Activated CD8-positive, alpha-beta memory T cell treated with anti-CD3 and anti-CD28 coated beads, Interleukin-2, amount 50 U/mL, for 24 hours (primary cell): ENCODE results near the gene LDB2.

ENCODE experiments used
- DNase-seq: peaks from one replicate; pipeline ENCODE4 v3.0.0-alpha.2; 2020; ENCODE audit errors: extremely low read depth

The LDB2 gene

DNA sequence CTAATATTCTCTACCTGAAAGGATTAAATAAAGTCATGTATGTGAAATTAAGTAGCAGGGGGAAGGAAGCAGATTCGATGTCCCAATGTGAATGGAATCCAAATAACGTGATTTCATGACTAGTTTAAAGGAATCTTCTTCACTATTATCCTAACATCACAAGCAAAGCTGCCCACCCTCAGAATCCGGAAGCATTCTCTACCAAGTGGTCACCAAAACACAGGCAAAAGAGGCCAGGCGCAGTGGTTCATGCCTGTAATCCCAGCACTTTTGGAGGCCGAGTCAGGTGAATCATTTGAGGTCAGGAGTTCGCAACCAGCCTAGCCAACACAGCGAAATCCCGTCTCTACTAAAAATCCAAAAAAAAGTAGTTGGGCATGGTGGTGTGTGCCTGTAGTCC lies 212.9 kb downstream of the LDB2 start:
- DNase-seq, result no peak

DNA sequence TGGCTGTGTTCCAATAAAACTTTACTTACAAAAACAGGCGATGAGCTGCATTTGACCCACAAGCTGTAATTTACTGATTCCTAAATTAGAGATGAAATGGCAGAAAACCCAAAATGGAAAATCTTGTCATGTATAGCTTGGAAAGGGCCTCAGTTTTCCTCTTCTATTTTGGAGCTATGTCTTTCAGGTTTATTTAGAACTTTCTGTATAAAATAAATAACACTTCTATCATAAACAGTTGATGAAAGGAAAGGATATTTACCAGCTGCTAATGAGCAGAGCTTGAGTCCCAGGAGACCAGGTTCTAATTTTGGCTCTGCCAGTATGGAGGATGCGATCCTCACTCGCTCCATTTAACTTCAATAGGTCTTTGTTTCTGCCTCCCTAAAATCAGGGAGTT lies 213.5 kb downstream of the LDB2 start:
- DNase-seq, result no peak

DNA sequence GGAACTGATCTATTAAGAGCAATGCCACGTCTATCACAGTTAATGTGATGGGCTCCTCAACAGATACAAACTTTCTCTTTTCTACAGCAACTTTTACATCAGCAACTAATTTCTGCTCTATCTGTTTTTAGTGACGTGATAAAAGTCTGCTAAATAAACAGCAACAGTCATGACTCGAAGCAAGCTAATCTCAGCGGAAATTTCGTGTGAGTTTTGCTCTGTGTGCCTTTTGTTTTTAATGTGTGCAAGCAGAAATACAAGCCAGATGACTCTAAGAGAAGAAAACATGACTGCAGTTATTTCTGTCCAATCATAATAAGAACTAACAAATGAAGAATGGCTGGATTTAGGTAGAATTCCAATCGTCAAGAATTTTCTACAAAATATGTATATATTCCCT lies 214.3 kb downstream of the LDB2 start:
- no peak for DNase-seq

DNA sequence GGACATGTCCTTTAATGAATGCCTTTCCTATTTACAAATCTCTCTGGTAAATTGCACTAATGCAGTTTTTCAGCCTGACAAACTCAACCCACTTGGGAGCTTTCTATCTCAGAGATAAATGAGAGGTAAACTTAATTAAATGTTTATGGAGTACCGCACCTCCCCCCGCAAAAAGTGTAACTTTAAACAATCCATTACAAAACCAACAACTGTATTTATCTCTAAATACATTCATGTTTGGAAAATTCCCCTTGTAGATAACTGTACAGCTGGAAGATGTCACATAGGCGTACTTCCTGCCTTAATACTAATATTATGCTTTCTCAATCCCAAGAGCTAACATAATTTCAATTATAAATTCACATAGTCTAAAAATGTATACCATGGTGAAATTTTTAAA lies 215.5 kb downstream of the LDB2 start:
- no peak for DNase-seq

DNA sequence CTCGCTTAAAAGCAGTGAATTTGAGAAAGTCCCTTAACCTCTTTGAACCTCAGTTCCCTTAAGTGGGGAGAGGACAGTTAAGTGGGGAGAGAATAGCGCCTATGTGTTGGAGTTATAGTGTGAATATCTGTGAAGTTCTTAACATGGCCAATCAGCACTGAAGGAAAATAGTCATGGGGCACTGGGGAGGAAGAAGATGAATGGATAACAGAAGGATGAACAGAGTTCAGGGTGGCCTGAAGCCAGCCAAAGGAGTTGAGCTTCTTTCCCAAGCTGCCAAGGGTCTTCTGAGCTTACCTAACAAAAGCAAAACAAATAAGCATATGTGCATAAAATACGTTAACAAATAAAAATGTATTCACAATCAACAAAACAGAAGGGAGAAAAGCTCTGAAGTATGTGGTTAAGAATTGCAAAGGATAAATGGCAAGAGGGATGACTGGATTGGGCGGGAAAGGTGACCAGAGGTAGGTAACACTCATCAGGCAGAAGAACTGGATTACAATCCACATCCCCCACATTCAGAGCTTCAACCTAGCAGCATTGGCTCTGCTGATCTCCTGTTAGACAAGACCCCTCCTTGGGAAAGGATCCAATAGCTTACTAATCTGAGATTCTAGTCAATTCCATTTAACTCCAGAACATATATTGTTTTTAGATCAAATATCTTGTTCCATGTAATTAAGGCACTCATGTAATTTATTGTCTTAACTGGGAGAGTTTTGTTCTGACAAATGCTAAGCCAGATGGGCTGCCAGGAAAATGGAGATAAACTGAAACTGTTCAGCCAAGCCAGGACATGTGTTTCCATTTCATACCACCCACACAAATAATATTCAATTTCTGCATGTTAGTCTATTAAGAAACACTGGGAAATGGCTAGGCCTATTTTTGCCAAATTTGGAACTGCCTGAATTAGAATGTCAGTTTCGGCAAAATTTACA lies 221.2 kb downstream of the LDB2 start:
- DNase-seq, result no peak

DNA sequence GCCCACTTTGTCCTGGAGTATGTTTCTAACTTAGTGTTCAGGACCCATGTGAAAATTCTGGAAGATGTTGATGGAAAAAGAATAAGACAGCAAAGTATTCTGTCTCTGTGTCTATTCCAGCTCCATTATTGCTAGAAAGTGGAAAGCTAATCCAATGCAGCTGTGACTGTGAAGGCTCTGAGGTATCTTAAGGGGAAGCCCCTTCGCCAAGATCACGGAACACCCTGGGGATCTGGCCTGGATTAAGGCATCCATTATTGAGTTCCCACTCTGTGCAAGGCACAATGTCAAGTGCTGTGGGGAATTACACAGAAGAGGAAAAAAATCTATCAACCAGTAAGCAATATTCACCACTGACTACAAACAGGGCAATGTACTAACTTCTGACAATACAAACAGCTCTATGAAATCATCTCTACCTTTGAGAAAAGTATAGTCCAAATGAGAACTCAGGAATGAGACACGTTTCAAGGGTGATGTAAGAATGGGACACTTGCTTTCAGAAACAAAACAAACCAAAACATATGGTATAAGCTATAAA lies 222.1 kb downstream of the LDB2 start:
- no peak for DNase-seq

DNA sequence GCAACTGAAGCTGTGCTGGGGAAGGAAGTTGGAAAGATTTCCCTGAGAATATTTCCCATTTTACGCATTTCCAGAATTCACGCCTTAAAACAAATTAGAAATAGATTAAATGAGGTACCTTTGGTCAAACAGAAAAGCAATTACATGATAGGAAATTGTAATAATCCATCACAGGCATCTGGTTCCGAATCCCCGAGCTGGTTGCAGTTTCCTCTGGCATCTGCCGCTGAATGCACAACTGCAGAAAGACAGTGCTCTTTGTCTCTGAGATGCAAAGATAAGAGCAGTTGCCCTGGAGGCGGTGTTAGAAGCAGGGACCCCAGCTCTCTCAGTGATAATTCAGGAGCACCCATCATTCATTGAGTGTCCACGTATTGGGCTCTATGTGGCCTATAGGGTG lies 224.4 kb downstream of the LDB2 start:
- DNase-seq, result no peak

DNA sequence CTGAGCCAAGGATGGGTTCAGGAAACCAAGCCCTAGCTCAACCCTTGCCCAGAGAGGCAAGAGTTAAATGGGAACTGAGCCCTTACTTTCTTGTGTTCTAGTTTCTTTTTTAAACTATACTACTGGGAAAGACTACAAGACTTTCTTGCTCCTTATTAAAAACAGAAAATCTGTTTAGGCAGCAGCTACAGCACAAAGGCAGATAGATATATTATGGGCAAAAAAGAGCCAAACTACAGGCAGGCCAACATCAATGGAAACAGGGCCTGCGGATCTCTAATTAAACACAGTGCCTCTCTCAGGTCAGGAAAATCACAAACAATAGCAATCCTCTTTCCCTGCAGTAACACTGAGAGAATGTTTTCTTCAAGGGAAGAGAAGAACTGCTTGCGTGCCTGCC lies 226.0 kb downstream of the LDB2 start:
- DNase-seq, result no peak

DNA sequence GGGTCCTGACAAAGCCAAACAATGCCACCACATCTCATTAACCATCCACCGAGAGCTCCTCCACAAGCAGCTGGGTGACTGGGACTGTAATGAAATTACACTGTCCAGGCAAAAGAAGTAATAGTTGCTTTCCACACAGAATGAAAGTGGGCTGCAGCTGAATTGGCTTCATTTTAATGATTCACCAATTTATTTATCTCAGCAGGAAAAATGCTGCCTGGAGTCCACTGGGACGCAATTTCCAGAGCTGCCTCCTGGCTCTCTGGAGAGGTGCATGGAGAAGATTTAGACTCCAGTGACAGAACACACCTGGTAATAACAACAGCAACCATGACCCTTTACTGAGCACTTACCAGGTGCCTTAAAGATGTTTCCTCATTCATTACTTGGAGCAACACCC lies 226.7 kb downstream of the LDB2 start:
- no peak for DNase-seq

DNA sequence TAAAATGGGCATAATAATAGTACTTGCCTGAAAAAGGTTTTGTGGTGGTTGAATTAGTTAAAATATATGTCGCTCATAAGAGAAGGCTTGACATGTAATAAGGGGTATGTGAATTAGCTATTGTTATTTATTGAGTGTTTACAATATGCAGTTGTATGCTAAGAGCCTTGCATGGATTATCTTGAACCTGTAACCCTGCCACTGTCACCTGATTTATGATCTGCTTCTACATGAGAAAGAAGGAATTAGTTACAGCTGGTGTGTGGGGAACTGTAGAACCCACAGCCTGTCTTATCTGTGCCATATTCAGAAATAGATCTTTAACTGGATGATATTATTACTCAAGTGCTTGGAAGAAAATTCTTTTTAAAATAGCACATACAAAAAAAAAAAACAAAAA lies 227.7 kb downstream of the LDB2 start:
- DNase-seq, result no peak

DNA sequence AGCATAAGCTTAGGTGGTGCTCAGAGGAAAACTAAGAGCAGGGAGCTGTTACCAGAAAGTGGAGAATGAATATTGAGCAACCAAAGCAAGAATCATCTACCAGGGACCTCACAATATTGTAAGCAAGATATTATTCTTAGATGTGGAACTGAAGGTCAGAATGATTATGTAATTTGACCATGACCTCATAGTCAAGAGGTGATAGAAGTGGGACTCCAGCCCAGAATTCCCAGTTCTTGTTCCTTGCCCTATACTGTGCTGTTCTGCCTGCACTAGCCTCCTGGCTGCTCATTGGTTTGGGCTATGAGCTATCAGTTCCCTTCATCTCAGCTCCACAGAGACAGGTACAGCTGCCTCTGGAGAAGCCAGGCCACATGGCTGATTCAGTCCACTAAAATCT lies 229.4 kb downstream of the LDB2 start:
- no peak for DNase-seq

DNA sequence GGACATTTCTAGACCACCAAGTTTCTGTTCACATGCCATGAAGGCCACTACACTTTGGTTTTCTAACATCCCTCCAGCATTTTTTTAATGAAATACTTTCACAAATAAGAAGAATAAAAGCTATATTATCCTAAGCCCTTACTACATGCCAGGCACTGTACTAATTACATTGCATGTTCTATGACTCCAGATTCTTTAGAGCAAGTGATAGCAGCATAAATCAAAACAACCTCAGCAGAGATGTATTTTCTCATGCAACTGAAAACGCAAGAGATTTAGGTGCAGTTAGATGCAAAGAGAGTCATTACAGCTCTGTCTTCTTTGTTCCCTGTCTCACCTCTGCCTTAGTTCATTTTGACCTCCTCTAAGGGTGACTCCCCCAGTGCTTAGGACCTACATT lies 230.0 kb downstream of the LDB2 start:
- DNase-seq, result no peak

DNA sequence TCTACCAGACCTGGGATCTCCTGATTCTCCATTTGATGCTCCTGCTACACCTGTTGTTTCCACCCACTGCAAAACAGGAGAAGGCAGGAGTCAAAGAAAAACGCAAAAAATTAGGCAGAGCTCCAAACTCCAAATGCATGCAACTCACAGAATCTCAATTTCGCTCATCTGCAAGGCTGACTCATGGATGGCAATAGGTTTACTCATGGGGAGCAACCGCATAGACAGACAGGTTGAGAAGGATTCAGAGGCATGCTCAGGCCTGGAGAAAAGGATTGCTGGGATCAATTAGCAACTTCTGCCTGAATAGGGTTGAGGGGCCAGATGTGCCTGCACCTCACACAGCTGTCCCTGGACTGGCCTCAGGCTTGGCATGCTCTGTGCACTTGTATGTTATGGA lies 231.0 kb downstream of the LDB2 start:
- no peak for DNase-seq

DNA sequence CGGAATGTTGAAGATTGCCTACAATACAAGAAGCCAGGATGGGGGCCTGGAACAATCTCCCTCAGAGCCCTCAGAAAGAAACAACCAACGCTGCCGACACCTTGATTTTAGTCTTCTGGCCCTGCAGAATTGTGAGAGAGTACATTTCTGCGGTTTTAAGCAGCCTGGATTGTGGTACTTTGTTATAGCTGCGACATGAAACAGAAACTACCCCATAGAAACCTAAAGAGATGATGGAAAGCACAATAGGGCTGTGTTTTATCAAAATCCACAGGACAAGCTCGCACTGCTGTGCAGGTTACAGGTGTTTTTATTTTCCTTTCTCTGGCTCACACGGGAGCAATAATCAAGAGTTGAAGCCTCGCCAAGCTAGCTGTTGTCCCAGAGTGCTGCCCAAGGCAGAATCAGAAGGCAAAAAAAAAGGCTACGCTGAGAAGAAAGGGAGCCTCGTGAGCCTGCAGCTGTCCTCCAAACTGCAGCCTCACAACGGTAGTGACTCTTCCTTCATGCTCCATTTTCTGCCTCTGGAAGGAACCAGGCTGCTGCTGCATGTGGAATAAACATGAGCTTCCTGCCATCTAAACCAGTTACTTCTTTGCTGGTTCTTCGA lies 232.4 kb downstream of the LDB2 start:
- no peak for DNase-seq

DNA sequence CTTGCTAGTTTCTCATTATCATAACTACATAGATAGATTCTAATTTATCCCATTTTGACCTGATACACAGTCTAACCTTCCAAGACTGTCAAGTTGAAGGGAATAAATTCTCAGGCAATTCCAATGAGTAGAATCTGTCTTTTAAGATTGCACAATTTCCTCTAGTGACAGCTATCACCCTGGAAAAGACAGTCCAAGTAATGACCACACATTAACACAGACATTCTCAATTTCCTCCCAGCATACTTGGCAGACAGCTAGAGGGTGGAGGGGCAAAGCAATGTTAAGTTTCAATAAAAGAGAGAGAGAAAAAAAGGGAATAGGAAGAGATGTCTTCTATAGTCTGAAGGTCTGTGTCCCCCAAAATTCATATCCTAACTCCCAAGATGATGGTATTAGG lies 234.7 kb downstream of the LDB2 start:
- no peak for DNase-seq

DNA sequence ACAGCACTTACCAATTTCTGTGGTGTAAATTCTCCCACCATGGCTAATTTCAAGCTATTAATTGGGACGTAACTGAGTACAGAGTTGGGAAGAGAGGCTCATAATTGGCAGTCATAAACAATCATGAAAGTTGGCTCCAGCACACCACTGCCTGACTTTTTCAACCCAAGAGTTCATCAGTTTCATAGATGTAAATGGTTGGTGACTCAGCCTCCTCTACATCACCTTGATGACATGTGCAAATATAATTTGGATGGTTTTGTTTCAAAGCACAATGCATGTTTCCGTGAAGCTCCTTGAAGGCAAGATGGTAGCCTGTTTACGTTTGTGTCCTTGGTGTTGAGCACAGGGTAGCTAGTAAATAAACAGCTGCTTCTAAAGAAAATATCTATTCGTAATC lies 235.1 kb downstream of the LDB2 start:
- no peak for DNase-seq

DNA sequence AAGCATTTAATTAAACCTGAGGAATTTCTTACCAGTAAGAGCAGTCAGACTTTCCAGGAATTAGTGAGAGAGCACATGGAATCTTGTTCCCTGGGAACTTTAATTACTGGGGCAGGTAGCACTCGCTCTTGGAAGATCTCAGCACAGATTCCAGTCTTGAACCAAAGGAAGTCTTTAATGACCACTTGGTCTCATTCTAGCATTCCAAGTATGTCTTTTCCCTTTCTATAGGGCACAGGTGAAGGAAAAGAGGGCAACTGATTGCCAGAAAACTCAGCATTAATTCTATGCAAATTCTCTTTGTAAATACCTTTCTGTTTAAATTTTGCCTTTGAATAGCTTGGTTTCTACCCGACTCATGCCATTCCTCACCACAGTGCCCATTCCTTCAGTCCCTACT lies 236.6 kb downstream of the LDB2 start:
- DNase-seq, result no peak

DNA sequence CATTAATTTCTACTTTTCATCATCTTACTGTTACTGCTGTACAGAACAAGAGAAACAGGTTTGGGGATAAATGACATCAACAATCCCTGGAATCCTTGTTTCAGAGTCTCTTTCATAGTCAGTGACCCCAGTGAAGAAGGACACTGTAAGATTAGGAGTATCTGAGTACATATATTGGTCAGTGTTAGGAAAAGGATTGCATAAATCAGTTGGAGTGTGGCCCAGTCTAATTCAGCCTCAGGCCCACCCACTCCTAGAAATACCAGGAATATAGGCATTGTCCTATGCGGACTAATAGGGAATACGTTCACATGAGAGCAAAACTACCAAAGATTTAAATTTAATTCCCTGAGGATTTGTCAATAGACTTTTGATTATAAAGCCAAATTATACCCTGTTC lies 237.8 kb downstream of the LDB2 start:
- no peak for DNase-seq

DNA sequence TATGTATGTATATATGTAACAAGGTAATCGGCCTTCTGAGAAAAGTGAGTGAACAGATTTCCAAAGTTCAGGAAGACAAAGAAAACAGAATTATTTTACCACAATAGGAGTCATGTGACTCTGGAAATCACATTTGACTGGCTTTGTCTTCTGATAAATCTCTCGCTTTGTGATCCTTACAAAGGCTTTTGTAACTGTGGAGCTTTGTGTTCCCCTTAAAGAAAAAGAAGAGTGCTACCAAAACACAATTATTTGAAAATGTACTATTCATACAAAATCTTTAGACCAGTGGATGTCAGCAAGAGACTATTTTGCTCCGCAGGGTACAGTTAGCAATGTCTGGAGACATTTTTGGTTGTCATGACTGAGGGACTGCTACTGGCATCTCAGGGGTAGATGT lies 238.8 kb downstream of the LDB2 start:
- DNase-seq, result no peak

DNA sequence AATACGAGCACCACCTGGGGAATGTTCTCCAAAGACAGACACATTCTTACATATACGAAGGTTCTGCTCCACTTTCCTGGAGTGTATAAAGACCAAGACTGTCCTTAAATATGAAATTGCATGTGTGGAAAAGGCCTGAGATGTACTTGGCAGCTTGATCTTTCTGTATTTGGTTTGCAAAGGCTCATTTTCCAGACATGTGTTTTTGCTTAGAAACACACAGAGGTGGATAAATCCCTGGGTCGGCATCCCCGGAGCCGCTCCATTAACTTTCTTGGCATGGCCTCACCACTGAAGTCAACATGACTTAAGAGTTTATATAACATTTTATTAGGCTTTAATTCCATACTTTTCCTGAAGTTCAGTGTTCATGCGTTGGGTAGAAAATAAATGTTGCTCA lies 239.4 kb downstream of the LDB2 start:
- DNase-seq, result no peak

DNA sequence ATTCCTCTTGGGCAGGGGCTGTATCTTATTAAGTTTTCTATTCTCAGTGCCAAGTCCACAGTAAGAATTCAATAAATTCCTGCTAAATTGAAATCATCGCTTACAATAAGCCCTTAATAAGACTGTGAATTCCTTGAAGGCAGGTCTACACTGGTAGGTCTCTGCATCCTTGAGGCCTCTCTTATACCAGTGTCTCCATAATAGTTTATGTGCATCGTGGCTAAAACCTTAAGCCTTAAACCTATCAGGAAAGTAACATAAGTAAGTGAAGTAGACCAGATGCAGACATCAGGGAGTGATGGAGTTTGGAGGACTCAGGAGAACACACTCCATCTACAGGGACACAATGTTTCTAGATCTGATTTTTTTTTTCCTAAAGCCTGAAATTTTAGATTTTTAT lies 240.3 kb downstream of the LDB2 start:
- DNase-seq, result no peak

DNA sequence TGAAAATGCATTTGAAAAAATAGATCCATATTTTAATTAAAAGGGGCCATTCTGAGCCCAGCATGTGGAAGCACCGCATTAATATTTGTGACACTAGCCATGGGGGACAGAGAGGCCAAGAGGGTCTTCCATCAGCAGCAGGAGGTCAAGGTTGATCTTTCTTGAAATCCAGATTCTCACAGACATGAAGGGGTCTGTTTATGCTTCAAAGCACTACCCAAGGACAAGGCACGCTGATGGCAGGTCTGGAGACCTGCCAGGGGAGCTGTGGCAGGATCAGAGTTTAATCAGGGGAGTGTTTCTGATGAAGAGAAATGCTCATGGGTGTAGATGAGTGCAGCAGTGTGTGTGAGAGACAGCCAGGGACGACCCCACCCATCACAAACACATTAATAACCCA lies 243.3 kb downstream of the LDB2 start:
- no peak for DNase-seq

DNA sequence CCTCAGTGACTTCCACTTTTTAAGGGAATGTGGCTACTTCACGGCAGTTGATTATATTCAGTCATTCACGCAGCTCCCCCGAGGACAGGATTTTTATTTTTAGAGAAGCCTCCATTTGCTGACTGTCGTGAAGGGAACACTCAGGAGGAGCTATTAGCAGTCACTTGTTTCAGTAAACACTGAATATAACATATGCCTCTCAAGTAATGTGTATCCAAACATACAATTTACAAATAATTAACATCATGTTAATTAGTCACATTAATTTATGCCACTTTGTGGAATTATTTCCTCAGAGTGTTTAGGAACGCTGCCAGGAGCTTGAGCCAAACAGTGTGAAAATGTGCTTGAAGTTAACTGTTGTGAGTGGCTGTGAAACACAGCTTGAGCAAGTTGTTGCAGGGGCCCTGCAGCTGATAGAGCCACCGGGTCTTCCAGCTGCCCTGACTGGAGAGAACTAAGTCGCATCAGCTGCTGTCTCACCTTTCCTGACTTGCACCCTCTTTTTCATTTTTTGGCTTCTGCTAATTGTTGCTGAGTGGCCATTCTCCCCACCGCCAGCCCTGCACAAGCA lies 245.6 kb downstream of the LDB2 start:
- no peak for DNase-seq
